Mucosa of descending colon (tissue), 3 donors: ENCODE results near the gene MDFIC2. TPM values are rescaled to one million over a fixed set of nuclear protein-coding genes. Genes with fewer than 3 reads are reported as not detected.

Experiments used
- ATAC-seq: fragments of 200-7000 bp; cut with Tn5 transposase; one replicate; pipeline ENCODE4 v1.9.1; 2020; ENCODE audit warnings: mild to moderate bottlenecking, moderate library complexity
- DNase-seq, 3 donors: peaks; one replicate each; pipeline ENCODE4 v3.0.0-alpha.2; 2020
- H3K36me3 ChIP-seq: fragments of 200-600 bp; one replicate; pipeline ENCODE4 v1.8.0; 2021; ENCODE audit warnings: low read depth, mild to moderate bottlenecking
- H3K4me1 ChIP-seq: fragments of 200-600 bp; one replicate; pipeline ENCODE4 v1.8.0; 2021; ENCODE audit warnings: low read depth, mild to moderate bottlenecking
- H3K4me3 ChIP-seq: fragments of 200-600 bp; one replicate; pipeline ENCODE4 v1.8.0; 2021; ENCODE audit warnings: mild to moderate bottlenecking
- H3K9me3 ChIP-seq: fragments of 200-600 bp; one replicate; pipeline ENCODE4 v1.8.0; 2021; ENCODE audit warnings: mild to moderate bottlenecking
- CTCF ChIP-seq: fragments of 200-600 bp; IDR thresholded peaks from one replicate; pipeline ENCODE4 v1.8.0; 2022; ENCODE audit warnings: antibody characterized with exemption, mild to moderate bottlenecking
- intact Hi-C, 2 donors: fragments of 100-400 bp; cut with DNase I in 1 of 2; cut with micrococcal nuclease in 1 of 2; formaldehyde crosslinking; loops; one replicate each; pipeline versions ENCODE4 v1.11.0 to v1.11.1; 2022; cut with DNase I, micrococcal nuclease
- total RNA-seq, 3 donors: library from RNA; stranded (reverse); fragmentation: NEBNext Ultra II Directional in 2 of 3; extraction: Animal tissue kit (Norgen Biotek cat#: 25700) in 2 of 3; gene quantifications; one replicate each; pipeline versions ENCODE4 v1.2.1 to v1.2.4, GENCODE V29; 2021 to 2023
- donor health status: DM: no; HTN: no; CAD: no; lungs with moderate emphysema.
- donor health status: DM: no; HTN: no; CAD: no.
- donor health status: DM: no; HTN: yes; CAD: no.

The MDFIC2 gene
- total RNA-seq, 3 donors from 2014 or later: not detected

- intact Hi-C loops: no loop called here
These were observed 130.3 kb downstream of the MDFIC2 start for GRCh38 chr3:70182166-70182565.

GRCh38 chr3:70180664-70181063 lies 131.8 kb downstream of the MDFIC2 start:
- no peak overlapping the region for H3K4me3 ChIP-seq
- no peaks in the 10 kb centered on the region for H3K36me3 ChIP-seq
- no peaks in the 10 kb centered on the region for H3K4me1 ChIP-seq
- TF ChIP-seq CTCF: no peak
- no peak for ATAC-seq
- intact Hi-C loops: no loop called here
- no peak for DNase-seq
- H3K9me3 ChIP-seq: no peaks in the 10 kb centered on the region

More at GRCh38 chr3:70182166-70182565, 130.3 kb downstream of the MDFIC2 start:
- TF ChIP-seq CTCF: no peak
- no peaks in the 10 kb centered on the region for H3K36me3 ChIP-seq
- H3K4me1 ChIP-seq: no peaks in the 10 kb centered on the region
- no peak overlapping the region for H3K4me3 ChIP-seq
- no peaks in the 10 kb centered on the region for H3K9me3 ChIP-seq
- DNase-seq (no peak), ATAC-seq (no peak)

GRCh38 chr3:70179111-70179510 lies 133.3 kb downstream of the MDFIC2 start:
- Histone ChIP-seq H3K9me3 (no peaks in the 10 kb centered on the region), H3K4me3 (no peak overlapping the region), H3K4me1 (no peaks in the 10 kb centered on the region), H3K36me3 (no peaks in the 10 kb centered on the region)
- DNase-seq (no peak), ATAC-seq (no peak)
- intact Hi-C loops: no loop called here
- TF ChIP-seq CTCF: no peak

GRCh38 chr3:70177881-70178645 lies 134.4 kb downstream of the MDFIC2 start:
- DNase-seq (no peak), ATAC-seq (no peak)
- intact Hi-C loops: no loop called here
- Histone ChIP-seq H3K4me1 (no peaks in the 10 kb centered on the region), H3K9me3 (no peaks in the 10 kb centered on the region), H3K4me3 (no peak overlapping the region), H3K36me3 (no peaks in the 10 kb centered on the region)
- TF ChIP-seq CTCF: no peak

GRCh38 chr3:70176224-70176623 lies 136.2 kb downstream of the MDFIC2 start:
- ATAC-seq (no peak), DNase-seq (no peak)
- Histone ChIP-seq H3K9me3 (no peaks in the 10 kb centered on the region), H3K4me1 (no peaks in the 10 kb centered on the region), H3K36me3 (no peaks in the 10 kb centered on the region), H3K4me3 (no peak overlapping the region)
- TF ChIP-seq CTCF: no peak
- intact Hi-C loops: no loop called here
